ENCODE measurements around the gene ZNF407. TPM values are rescaled to one million over a fixed set of nuclear protein-coding genes. Genes with fewer than 3 reads are reported as not detected.
"Not testable (repeated sequence)": the region's sequence is repeated elsewhere in the genome, so short reads cannot be mapped to it uniquely, and the experiment has no call there.

ZNF407 gene
- total RNA-seq, 5 donors from 2014 or later (not counting 1 experiment from before 2014, with no cell fraction given), result 22.9 to 37.4 (median 24.4) TPM

DNA sequence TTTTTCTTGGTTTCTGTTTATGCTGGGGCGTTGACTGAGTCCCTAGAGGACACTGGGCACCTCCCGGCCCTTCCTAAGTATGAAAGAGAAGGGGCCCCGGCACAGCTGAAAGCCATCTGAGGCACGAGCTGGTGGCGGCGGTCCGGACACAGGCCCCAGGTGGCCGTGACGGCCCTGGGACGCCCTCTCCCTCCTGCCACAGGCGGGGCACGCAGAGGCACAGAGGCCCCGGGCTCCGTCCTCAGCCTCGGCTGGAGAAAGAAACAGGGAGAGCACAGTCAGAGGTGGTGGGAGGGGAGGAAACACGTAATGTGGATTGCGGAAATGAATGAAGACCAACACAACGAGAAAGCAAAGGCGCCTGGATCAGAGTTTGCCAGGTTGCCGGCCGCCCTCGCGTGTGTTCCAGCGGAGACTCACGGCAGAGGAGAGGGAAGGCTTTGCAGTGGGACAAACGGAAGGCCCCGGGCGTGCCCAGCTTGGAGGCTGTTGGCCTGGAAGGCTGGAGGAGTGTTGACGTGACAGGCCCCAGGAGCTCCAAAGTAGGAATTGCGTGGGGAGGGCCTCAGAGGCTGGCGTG is 492.2 kb downstream of the ZNF407 start:
- H3K4me1 ChIP-seq (ENCODE audit: control insufficient read depth in 1 of 2, extremely low read depth in 1 of 2, insufficient read depth in 2 of 2, low read length in 2 of 2), result no peaks in the 10 kb centered on the region
- no peaks in the 10 kb centered on the region for H3K4me1 Mint-ChIP-seq
- no peak overlapping the region for H3K4me3 Mint-ChIP-seq
- H3K27me3 ChIP-seq (replicated peaks in 1 of 2; ENCODE audit: control insufficient read depth in 2 of 2, extremely low read depth in 1 of 2, insufficient read depth in 2 of 2, low read length in 1 of 2), result no peaks in the 10 kb centered on the region
- H3K9me3 ChIP-seq, result no peaks in the 10 kb centered on the region
- H3K27me3 Mint-ChIP-seq, result no peaks in the 10 kb centered on the region
- H3K9me3 Mint-ChIP-seq, result peaks cover 0 to 6% (median 0%) of the 10 kb centered on the region in 3 donors
- POLR2A ChIA-PET, result no interaction called here
- no peak overlapping the region for H3K27ac Mint-ChIP-seq
- no peaks in the 10 kb centered on the region for H3K36me3 ChIP-seq (ENCODE audit: control insufficient read depth in 2 of 2, extremely low read depth in 1 of 2, insufficient read depth in 1 of 2, low read length in 1 of 2)
- 90% methylated on average over 27 of the region's 31 CpGs for WGBS (ENCODE audit: insufficient coverage)
- no peak overlapping the region for H3K4me3 ChIP-seq (ENCODE audit: control insufficient read depth in 1 of 2, extremely low read depth in 1 of 2, low read length in 1 of 2)
- DNase-seq (no peak), ATAC-seq (replicated peaks in 1 of 4) (no peak)
- H3K27ac ChIP-seq (ENCODE audit: low read length), result no peak overlapping the region
- CTCF ChIA-PET, result no interaction called here
- H3K36me3 Mint-ChIP-seq, result no peaks in the 10 kb centered on the region

DNA sequence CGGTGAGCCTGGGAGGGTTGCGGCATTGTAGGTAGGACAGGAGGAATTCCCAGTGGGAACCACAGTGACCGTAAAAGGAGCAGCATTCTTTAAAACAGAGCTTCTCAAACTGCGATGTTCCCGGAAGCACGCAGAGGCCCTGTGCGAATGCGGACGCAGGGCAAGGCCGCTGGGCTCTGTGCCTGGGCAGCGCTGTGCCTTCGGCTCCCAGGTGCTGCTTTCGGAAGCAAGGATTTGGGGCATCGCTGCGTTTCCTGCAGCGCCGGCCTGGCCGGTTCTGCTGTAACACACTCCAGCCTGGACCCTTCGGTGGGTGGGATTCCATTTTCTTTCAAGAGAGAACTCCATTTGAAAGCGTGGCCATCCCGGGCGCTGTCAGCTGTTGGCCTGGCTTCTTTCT is 492.7 kb downstream of the ZNF407 start:
- ChIA-PET POLR2A (no interaction called here), CTCF (no interaction called here)
- WGBS (ENCODE audit: insufficient coverage), result 92% methylated on average over 22 of the region's 22 CpGs
- no peak overlapping the region for H3K4me3 ChIP-seq (ENCODE audit: control insufficient read depth in 1 of 2, extremely low read depth in 1 of 2, low read length in 1 of 2)
- ATAC-seq (replicated peaks in 1 of 4) (no peak), DNase-seq (no peak)
- H3K4me1 Mint-ChIP-seq, result no peaks in the 10 kb centered on the region
- no peak overlapping the region for H3K4me3 Mint-ChIP-seq
- peaks cover 2% of the 10 kb centered on the region for H3K36me3 Mint-ChIP-seq
- H3K4me1 ChIP-seq (ENCODE audit: control insufficient read depth in 1 of 2, extremely low read depth in 1 of 2, insufficient read depth in 2 of 2, low read length in 2 of 2), result no peaks in the 10 kb centered on the region
- H3K27me3 Mint-ChIP-seq, result no peaks in the 10 kb centered on the region
- no peak overlapping the region for H3K27ac Mint-ChIP-seq
- no peaks in the 10 kb centered on the region for H3K27me3 ChIP-seq (replicated peaks in 1 of 2; ENCODE audit: control insufficient read depth in 2 of 2, extremely low read depth in 1 of 2, insufficient read depth in 2 of 2, low read length in 1 of 2)
- no peaks in the 10 kb centered on the region for H3K36me3 ChIP-seq (ENCODE audit: control insufficient read depth in 2 of 2, extremely low read depth in 1 of 2, insufficient read depth in 1 of 2, low read length in 1 of 2)
- H3K27ac ChIP-seq (ENCODE audit: low read length), result no peak overlapping the region
- H3K9me3 Mint-ChIP-seq, result peaks cover 2 to 6% (median 4%) of the 10 kb centered on the region in 3 donors
- no peaks in the 10 kb centered on the region for H3K9me3 ChIP-seq

DNA sequence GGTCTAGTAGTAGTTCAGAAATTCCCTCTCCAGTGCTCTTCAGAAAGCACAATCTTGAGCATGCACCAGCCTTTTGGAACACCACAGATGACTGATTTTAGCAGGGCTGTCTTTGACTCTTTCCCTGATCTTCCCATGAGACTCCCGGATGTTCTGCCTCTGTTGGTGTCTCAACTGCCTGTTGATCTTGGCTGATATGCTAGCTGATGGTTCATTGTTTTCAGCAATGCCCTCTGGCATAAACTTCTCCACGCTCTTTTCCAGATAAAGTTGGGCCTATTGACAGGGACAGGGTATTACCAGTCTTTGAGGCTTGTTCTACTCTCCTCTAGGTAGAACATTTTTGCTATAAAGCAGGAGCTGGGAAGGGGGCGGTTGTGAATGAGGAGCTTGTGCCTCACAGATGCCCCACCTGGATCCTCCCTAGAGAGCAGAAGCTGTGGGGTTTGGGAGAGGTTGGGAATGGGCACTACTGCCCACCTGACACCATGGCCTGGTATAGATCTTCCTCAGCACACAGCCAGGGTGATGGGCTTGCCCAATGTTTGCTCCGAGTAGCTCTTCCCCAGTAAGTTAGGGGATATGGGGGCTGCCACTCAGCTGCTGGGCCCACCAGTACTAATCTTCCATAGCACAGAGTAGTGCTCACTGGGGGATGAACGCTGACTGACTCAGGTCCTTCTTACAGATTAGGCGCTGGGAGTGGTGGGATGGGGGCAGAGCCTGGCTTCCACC is 500.0 kb downstream of the ZNF407 start:
- Mint-ChIP-seq H3K27ac (no peak overlapping the region), H3K4me1 (no peaks in the 10 kb centered on the region), H3K27me3 (peaks cover 2 to 11% of the 10 kb centered on the region in 2 donors), H3K36me3 (peaks cover 12% of the 10 kb centered on the region), H3K9me3 (peaks cover 8 to 17% (median 13%) of the 10 kb centered on the region in 3 donors), H3K4me3 (no peak overlapping the region)
- no peaks in the 10 kb centered on the region for H3K4me1 ChIP-seq (ENCODE audit: control insufficient read depth in 1 of 2, extremely low read depth in 1 of 2, insufficient read depth in 2 of 2, low read length in 2 of 2)
- H3K9me3 ChIP-seq, result no peaks in the 10 kb centered on the region
- CTCF ChIA-PET, result no interaction called here
- 82% methylated on average over 1 of the region's 6 CpGs for WGBS (ENCODE audit: insufficient coverage)
- no peaks in the 10 kb centered on the region for H3K36me3 ChIP-seq (ENCODE audit: control insufficient read depth in 2 of 2, extremely low read depth in 1 of 2, insufficient read depth in 1 of 2, low read length in 1 of 2)
- DNase-seq, result no peak
- no peak for ATAC-seq (replicated peaks in 1 of 4)
- POLR2A ChIA-PET, result no interaction called here
- peaks cover 0 to 13% of the 10 kb centered on the region in 2 experiments for H3K27me3 ChIP-seq (replicated peaks in 1 of 2; ENCODE audit: control insufficient read depth in 2 of 2, extremely low read depth in 1 of 2, insufficient read depth in 2 of 2, low read length in 1 of 2)
- H3K4me3 ChIP-seq (ENCODE audit: control insufficient read depth in 1 of 2, extremely low read depth in 1 of 2, low read length in 1 of 2), result no peak overlapping the region
- no peak overlapping the region for H3K27ac ChIP-seq (ENCODE audit: low read length)

DNA sequence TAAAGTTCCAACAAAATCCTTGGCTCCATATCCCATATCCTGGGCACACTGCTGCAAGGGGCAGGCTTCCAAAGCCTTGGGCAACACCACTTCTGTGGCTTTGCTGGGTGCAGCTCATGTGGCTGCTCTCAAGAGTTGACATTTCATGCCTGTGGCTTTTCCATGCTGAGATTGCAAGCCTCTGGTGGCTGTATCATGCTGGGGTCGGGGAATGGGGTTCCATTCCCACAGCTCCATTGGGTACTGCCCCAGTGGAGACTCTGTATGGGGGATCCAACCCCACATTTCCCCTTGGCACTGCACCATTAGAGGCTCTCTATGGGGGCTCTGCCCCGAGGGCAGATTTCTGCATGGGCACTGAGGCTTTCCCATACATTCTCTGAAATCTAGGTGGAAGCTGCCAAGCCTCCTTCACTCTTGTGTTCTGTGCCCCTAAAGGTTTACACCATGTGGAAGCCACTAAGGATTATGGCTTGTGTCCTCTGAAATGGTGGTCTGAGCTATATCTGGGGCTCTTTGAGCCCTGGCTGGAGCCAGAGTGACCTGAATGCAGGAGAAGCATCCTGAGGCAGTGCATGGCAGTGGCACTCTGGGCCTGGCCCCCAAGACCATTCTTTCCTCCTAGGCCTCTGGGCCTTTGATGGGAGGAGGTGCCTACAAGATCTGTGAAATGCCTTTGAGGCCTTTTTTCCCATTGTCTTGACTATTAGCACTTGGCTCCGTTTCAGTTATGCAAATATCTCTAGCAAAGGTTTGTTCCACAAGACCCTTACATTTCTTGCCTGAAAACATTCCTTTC is 503.4 kb downstream of the ZNF407 start:
- H3K9me3 ChIP-seq, result no peaks in the 10 kb centered on the region
- Mint-ChIP-seq H3K27ac (no peak overlapping the region), H3K4me1 (no peaks in the 10 kb centered on the region), H3K4me3 (no peak overlapping the region), H3K9me3 (peaks cover 5 to 8% (median 6%) of the 10 kb centered on the region in 3 donors), H3K36me3 (peaks cover 4% of the 10 kb centered on the region), H3K27me3 (peaks cover 2 to 11% of the 10 kb centered on the region in 2 donors)
- WGBS (ENCODE audit: insufficient coverage), result 100% methylated on average over 2 of the region's 3 CpGs
- DNase-seq (no peak), ATAC-seq (replicated peaks in 1 of 4) (no peak)
- no peaks in the 10 kb centered on the region for H3K4me1 ChIP-seq (ENCODE audit: control insufficient read depth in 1 of 2, extremely low read depth in 1 of 2, insufficient read depth in 2 of 2, low read length in 2 of 2)
- H3K4me3 ChIP-seq (ENCODE audit: control insufficient read depth in 1 of 2, extremely low read depth in 1 of 2, low read length in 1 of 2), result no peak overlapping the region
- no peak overlapping the region for H3K27ac ChIP-seq (ENCODE audit: low read length)
- no peaks in the 10 kb centered on the region for H3K36me3 ChIP-seq (ENCODE audit: control insufficient read depth in 2 of 2, extremely low read depth in 1 of 2, insufficient read depth in 1 of 2, low read length in 1 of 2)
- ChIA-PET POLR2A (no interaction called here), CTCF (no interaction called here)
- peaks cover 0 to 16% of the 10 kb centered on the region in 2 experiments for H3K27me3 ChIP-seq (replicated peaks in 1 of 2; ENCODE audit: control insufficient read depth in 2 of 2, extremely low read depth in 1 of 2, insufficient read depth in 2 of 2, low read length in 1 of 2)

DNA sequence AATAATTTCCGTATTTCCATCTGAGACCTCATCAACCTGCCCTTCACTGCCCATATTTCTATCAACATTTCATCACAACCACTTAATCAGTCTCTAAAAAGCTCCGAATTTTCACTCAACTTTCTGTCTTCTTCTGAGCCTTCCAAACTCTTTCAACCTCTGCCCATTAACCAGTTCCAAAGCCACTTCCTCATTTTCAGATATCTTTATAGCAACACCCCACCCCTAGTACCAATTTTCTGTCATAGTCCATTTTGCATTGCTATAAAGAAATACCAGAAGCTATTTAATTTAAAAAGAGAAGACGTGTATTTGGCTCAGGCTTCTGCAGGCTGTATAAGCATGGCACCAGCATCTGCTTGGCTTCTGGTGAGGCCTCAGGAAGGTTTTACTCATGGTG is 504.2 kb downstream of the ZNF407 start:
- DNase-seq (no peak), ATAC-seq (replicated peaks in 1 of 4) (no peak)
- Mint-ChIP-seq H3K27ac (no peak overlapping the region), H3K9me3 (peaks cover 0 to 8% (median 5%) of the 10 kb centered on the region in 3 donors), H3K27me3 (peaks cover 2 to 11% of the 10 kb centered on the region in 2 donors), H3K4me3 (no peak overlapping the region), H3K4me1 (no peaks in the 10 kb centered on the region), H3K36me3 (peaks cover 4% of the 10 kb centered on the region)
- Histone ChIP-seq H3K4me1 (ENCODE audit: control insufficient read depth in 1 of 2, extremely low read depth in 1 of 2, insufficient read depth in 2 of 2, low read length in 2 of 2) (no peaks in the 10 kb centered on the region), H3K9me3 (no peaks in the 10 kb centered on the region), H3K36me3 (ENCODE audit: control insufficient read depth in 2 of 2, extremely low read depth in 1 of 2, insufficient read depth in 1 of 2, low read length in 1 of 2) (no peaks in the 10 kb centered on the region), H3K27ac (ENCODE audit: low read length) (no peak overlapping the region), H3K4me3 (ENCODE audit: control insufficient read depth in 1 of 2, extremely low read depth in 1 of 2, low read length in 1 of 2) (no peak overlapping the region), H3K27me3 (replicated peaks in 1 of 2; ENCODE audit: control insufficient read depth in 2 of 2, extremely low read depth in 1 of 2, insufficient read depth in 2 of 2, low read length in 1 of 2) (peaks cover 0 to 20% of the 10 kb centered on the region in 2 experiments)
- 69% methylated on average over 2 of the region's 3 CpGs for WGBS (ENCODE audit: insufficient coverage)
- ChIA-PET CTCF (no interaction called here), POLR2A (no interaction called here)

DNA sequence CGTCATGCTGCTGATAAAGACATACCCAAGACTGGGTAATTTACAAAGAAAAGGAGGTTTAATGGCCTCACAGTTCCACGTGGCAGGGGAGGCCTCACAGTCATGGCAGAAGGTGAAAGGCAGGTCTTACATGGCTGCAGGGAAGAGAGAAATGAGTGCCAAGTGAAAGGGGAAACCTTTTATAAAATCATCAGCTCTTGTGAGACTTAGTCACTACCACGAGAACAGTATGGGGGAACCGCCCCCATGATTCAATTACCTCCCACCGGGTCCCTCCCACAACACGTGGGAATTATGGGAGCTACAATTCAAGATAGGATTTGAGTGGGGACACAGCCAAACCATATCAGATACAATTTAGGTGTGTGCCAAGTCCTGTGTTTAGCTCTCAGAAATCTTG is 506.4 kb downstream of the ZNF407 start:
- DNase-seq; H3K4me1 ChIP-seq (ENCODE audit: control insufficient read depth in 1 of 2, extremely low read depth in 1 of 2, insufficient read depth in 2 of 2, low read length in 2 of 2); H3K4me3 ChIP-seq (ENCODE audit: control insufficient read depth in 1 of 2, extremely low read depth in 1 of 2, low read length in 1 of 2); H3K4me3 Mint-ChIP-seq; H3K27ac Mint-ChIP-seq; H3K36me3 Mint-ChIP-seq; H3K9me3 Mint-ChIP-seq; ATAC-seq (replicated peaks in 1 of 4); H3K9me3 ChIP-seq; CTCF ChIA-PET; H3K4me1 Mint-ChIP-seq; POLR2A ChIA-PET; H3K36me3 ChIP-seq (ENCODE audit: control insufficient read depth in 2 of 2, extremely low read depth in 1 of 2, insufficient read depth in 1 of 2, low read length in 1 of 2); H3K27ac ChIP-seq (ENCODE audit: low read length): not testable (repeated sequence)
- 55% methylated on average over 2 of the region's 6 CpGs for WGBS (ENCODE audit: insufficient coverage)
- H3K27me3 Mint-ChIP-seq, result peaks cover 4 to 11% of the 10 kb centered on the region in 2 donors
- peaks cover 0 to 25% of the 10 kb centered on the region in 2 experiments for H3K27me3 ChIP-seq (replicated peaks in 1 of 2; ENCODE audit: control insufficient read depth in 2 of 2, extremely low read depth in 1 of 2, insufficient read depth in 2 of 2, low read length in 1 of 2)
